ENCODE measurements around the gene MS4A3.
"Not testable (repeated sequence)": the region's sequence is repeated elsewhere in the genome, so short reads cannot be mapped to it uniquely, and the experiment has no call there.

Gene MS4A3

GRCh38 chr11:60056349-60056969 is at the start of gene MS4A3:
TSS of gene MS4A3 (plus strand) at chr11:60056665. CDS start at chr11:60061161, 4,496 bp downstream.
- FAIRE-seq (no peak), DNase-seq (ENCODE audit: low spot score) (no peak)

GRCh38 chr11:60016881-60017280 is 39.6 kb upstream of the MS4A3 start, which contains the start of gene OOSP4B:
TSS of gene OOSP4B (plus strand) at chr11:60017181.
- FAIRE-seq = no peak
- no peak for DNase-seq (ENCODE audit: low spot score)

DNA sequence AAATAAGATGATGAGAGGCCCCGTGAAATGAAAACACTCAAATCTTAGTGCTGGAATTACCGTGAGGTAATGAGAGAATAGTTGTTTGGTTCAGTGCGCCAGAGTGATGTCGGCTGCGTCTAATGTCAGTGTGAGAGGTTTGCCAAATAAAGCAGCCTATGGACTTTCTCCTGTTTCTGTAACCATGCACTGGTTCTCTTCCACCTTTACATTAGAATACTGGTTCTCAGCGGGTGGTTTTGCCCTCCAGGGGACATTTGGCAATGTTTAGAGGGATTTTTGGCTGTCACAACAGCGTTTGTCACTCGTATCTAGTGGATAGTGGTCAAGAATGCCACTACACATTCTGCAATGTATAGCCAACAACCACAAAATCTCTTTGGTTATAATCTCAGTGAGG is 38.4 kb upstream of the MS4A3 start:
- no peak for FAIRE-seq
- no peak for DNase-seq (ENCODE audit: low spot score)

- not testable (repeated sequence) for FAIRE-seq; DNase-seq (ENCODE audit: low spot score)
Measured at GRCh38 chr11:60020376-60020775, 36.1 kb upstream of the MS4A3 start.

DNA sequence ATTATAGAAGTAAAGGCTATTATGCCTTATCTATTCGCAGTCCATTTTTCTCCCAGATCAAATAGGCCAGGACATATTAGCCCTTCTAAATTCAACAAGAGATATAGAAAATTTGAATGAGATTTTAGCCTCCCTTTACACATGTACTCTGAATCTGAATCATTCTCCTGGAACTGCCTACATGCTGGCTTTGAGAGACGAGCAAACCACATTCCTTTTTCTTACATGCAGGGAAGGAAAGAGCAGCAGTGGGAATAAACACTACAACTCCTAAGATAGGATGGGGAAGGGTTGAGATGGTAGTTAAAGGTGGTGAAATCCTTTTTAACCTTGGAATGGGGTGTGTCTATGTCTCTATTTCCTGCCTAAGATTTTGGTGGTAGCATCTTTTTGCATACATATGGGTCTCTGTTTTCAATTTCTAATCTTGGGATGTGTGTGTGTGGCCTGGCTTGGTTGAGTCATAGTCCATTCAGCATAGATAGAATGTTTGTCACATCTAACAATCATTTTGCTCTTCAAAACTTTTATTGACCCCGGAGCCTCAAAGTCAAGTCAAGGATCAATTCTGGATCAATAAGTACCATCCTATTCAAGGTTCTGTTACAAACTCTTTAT is 27.3 kb upstream of the MS4A3 start:
- no peak for DNase-seq (ENCODE audit: low spot score)
- no peak for FAIRE-seq

DNA sequence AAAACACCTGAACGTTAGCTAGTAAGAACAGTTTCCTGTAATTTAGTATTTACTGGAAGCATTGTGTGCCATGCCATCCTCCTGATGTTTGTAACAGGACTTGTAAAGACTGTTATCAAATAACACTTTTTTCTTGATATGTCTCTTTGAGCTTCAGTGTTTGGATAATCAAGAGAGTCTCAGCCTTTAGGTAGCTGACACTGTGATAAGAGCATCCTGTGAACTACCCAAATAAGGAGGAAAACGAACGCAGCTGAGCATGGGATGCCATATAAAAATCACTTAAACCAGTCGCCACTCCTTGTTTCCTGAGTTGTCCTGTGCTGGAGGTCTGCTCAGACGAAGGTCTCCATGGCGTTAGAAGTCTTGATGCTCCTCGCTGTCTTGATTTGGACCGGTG is 16.4 kb upstream of the MS4A3 start, which contains the start of gene OOSP2:
TSS of gene OOSP2 (plus strand) at position 301 of the 400 bp plus-strand sequence. CDS start at position 352, 51 bp downstream.
- FAIRE-seq = no peak
- no peak for DNase-seq (ENCODE audit: low spot score)

- FAIRE-seq; DNase-seq (ENCODE audit: low spot score): not testable (repeated sequence)
Measured at GRCh38 chr11:60050422-60050821, 6.0 kb upstream of the MS4A3 start.

- not testable (repeated sequence) for DNase-seq (ENCODE audit: low spot score); FAIRE-seq
Measured at GRCh38 chr11:60050839-60051238, 5.6 kb upstream of the MS4A3 start.

- no peak for DNase-seq (ENCODE audit: low spot score)
- no peak for FAIRE-seq
Measured at GRCh38 chr11:60059052-60059451, 2.6 kb downstream of the MS4A3 start.

- FAIRE-seq = no peak
- no peak for DNase-seq (ENCODE audit: low spot score)
Measured at GRCh38 chr11:60059521-60060240, 3.2 kb downstream of the MS4A3 start.

DNA sequence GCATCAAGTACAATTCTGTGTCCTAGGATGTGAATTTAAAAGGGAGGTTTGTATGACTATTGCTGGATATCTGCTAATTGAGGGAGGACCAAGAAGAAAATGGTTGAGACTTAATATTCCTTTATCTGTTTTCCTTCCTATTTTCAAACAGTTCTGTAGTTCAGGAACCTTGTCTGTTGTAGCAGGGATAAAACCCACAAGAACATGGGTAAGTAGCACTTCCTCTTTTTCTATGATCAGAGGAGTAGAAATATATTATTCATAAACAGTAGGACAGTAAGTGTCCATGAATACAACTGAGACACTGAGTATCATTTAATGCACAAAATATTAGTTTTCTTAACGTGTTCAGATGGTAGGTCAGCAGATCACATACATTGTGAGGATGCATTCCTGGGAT is 7.6 kb downstream of the MS4A3 start:
- no peak for FAIRE-seq
- no peak for DNase-seq (ENCODE audit: low spot score)

- DNase-seq (ENCODE audit: low spot score) (no peak), FAIRE-seq (no peak)
Measured at GRCh38 chr11:60065801-60066200, 9.3 kb downstream of the MS4A3 start.

DNA sequence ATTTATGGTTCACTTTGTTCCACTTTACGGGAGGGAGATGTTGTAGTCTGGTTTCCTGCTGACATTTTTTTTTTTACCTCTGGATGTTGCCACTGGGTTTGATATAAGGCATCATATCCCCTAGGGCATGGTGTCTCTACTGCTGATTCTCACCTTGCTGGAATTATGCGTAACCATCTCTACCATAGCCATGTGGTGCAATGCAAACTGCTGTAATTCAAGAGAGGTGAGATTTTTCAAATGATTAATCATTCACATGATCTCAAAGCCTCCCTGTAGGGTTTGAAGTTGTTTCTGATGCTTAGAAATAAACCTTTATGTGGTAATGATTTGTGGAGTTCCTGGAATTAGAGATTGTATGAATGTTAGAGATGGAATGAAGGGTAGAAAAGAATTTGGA is 13.0 kb downstream of the MS4A3 start:
- FAIRE-seq (no peak), DNase-seq (ENCODE audit: low spot score) (no peak)

- FAIRE-seq = not testable (repeated sequence)
Measured at GRCh38 chr11:60071644-60072043, 15.2 kb downstream of the MS4A3 start.

GRCh38 chr11:60077216-60077817 is 20.9 kb downstream of the MS4A3 start:
- DNase-seq (ENCODE audit: low spot score) (no peak), FAIRE-seq (no peak)

More at GRCh38 chr11:60071644-60072043, 15.2 kb downstream of the MS4A3 start:
- DNase-seq (ENCODE audit: low spot score) = not testable (repeated sequence)

DNA sequence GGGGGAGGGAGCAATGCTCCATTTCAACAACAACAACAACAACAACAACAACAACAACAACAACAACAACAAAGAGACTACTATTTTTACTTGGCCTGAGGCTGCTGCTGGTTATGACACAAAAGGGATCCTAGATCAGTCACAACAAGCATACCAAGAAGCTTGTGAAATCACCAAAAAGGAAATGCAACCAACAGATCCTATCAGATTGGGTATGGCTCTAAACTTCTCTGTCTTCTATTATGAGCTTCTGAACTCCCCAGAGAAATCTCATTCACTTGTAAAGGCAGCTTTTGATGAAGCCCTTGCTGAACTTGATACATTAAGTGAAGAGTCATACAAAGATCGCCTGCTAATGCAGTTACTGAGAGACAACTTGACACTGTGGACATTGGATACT is 21.5 kb downstream of the MS4A3 start:
- FAIRE-seq (no peak), DNase-seq (ENCODE audit: low spot score) (no peak)

DNA sequence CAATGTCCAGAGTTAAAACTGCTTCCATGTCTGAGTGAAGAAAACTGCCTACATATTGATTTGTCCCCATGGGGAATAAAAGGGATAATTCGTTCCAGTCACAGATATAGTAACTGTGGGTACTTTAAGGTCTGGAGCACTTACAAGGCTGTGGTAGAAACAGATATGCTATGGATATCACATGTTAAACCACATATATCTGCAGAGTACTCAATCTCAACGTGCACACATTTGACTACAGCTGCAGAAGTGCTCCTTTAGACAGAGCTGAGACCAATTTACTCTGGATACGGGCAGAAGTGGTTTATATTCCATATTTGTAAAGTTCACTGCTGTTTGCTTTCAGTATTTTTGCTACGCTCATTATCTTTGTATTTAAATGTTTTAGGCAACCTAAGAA is 22.3 kb downstream of the MS4A3 start:
- no peak for DNase-seq (ENCODE audit: low spot score)
- no peak for FAIRE-seq

DNA sequence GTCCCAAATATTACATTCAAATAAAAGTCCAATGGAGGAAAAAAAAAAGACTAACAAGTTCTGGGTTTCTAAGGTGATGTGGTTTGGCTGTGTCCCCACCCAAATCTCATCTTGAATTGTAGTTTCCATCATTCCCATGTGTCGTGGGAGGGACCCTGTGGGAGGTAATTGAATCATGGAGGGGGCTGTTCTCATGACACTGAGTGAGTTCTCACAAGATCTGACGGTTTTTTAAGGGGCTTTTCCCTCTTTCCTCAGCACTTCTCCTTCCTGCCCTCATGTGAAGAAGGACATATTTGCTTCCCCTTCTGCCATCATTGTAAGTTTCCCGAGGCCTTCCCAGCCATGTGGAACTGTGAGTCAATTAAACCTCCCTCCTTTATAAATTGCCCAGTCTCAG is 24.1 kb downstream of the MS4A3 start:
- no peak for FAIRE-seq

GRCh38 chr11:60084631-60085273 is 28.3 kb downstream of the MS4A3 start:
- no peak for FAIRE-seq
- no peak for DNase-seq (ENCODE audit: low spot score)

More for the DNA sequence above, 24.1 kb downstream of the MS4A3 start:
- DNase-seq (ENCODE audit: low spot score) = no peak

DNA sequence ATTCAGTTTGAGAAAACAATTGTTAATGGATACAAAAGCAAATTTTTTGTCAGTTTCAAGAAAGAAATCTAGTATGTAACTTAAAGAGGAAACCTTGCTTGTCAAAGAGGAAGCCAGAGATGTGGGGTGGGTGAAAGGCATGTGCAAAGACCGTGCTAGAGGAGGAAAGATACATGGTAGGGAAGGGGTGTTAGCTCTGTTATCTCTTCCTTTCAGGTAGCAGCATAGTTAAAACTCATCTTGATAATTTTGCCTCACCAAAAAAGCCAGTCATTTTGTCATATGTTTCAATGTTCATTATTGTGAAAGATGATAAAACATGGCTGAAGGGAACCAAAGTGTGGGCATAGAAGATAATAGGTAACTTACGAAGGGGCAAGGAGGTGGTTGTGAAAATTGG is 29.4 kb downstream of the MS4A3 start:
- FAIRE-seq = no peak
- no peak for DNase-seq (ENCODE audit: low spot score)

- FAIRE-seq (no peak), DNase-seq (ENCODE audit: low spot score) (no peak)
Measured at GRCh38 chr11:60087239-60087638, 30.8 kb downstream of the MS4A3 start.
